Stimulated activated CD4-positive, alpha-beta T cell treated with anti-CD3 and anti-CD28 coated beads, Interleukin-2, amount 100 ng/mL, for 48 hours (primary cell): ENCODE measurements around the gene CCNJ.

Source experiments
- DNase-seq, 2 donors: peaks; one replicate each; pipeline ENCODE4 v3.0.0-alpha.2; 2020

The CCNJ gene

DNA sequence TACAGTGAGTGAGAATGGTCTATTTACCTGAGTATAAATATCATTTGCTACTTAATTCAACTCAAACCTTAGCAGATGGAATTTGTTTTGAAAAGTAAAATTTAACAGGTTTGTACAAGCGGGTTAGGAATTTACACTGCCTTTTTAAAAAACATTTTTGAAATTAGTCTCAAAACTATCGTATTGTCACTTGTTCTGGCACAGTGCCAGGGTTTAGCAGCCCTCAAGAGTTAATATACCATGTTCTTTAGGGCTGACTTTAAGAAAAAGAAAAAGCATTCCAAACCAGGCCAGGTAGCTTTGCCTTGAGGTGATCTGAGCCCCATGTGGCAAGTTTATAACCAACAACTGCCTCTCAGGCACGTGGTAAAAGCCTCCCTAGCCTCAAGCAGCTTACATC, 17.8 kb downstream of the CCNJ start:
- DNase-seq = no peak

DNA sequence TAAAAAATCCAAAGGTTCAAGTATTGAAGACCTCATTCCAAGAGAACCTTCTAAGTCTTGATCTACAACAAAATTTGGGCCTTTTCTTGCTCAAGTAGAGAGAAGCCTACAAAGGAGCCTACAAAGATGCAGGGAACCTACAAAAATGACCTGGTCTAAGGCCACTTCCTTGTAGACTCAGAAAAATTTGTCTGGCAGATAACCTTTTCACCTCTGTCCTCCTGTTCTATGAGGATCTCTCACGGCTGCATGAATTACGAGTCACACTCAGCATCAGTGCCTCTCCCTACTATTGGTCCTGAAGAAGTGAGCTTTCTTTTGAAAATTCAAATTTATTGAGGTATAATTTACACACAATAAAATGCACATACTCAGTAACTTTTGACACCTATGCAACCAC, 29.3 kb downstream of the CCNJ start:
- no peak for DNase-seq

DNA sequence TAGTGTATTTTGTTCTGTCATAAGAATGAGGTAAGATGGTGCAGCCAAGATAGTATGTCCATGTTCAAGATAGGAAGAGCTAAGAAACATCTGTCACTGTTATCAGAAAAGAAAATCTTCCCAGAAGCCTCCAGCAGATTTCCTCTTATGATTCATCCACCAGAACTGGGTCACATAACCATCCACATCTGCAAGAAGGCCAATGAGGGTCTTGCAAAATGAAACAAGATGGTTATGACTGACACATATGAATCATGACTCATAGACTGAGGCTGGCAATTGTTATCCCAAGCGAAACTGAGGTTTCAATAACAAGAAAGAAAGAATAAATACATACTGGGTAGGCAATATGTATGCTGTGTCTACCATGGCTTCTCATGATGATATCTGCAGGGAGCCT, 30.3 kb downstream of the CCNJ start:
- no peak for DNase-seq

DNA sequence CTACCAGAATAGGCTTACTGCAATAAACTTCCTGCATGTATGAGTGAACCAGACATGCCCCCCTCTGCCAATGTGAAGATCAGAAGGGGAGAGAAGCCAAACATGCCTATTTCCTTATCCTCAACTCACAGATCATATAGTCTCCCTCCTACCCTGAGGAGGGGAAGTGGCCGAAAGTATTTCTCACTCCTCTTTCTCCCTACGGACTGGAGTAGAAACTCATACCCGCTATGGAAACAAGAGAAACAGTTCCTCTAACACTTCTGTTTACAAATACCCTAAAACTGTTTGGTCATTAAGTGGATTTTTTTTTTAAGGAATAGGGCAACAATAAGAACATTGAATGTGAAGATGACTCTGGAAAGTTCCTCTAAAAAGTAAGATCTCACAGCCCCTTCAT, 31.4 kb downstream of the CCNJ start:
- DNase-seq = no peak

DNA sequence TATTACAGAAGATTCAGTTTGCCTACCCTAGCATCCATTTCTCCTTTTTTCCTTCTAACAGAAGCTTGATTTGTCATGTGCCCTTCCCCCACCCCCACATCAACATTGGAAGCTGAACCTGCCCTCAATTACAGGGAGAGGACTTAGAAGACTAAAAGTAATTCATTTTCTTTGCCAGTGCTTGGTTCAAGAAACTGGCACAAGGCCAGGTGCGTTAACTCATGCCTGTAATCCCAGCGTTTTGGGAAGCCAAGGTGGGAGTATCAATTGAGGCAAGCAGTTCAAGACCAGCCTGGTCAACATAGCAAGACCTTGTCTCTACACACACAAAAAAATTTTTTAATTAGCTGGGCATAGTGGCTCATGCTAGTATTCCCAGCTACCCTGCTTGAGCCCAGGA, 32.6 kb downstream of the CCNJ start:
- no peak for DNase-seq

DNA sequence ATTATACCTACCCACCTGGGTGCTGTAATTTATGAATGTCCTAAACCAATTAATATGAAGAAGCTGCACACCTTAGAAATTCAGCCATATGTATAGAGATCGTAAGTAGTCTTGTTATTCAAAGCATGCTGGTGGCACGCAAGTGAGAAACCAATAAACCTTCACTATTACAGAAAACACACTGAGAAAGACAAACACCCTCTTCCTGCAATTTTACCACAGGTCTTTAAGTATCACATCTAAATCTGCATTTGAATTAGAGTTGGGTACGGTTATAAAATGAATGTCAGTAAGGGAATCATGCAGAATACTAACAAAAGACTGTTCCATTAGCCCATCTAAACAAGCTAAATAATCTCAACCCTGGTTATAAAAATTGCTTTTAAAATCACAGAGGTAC, 33.8 kb downstream of the CCNJ start:
- DNase-seq = no peak

DNA sequence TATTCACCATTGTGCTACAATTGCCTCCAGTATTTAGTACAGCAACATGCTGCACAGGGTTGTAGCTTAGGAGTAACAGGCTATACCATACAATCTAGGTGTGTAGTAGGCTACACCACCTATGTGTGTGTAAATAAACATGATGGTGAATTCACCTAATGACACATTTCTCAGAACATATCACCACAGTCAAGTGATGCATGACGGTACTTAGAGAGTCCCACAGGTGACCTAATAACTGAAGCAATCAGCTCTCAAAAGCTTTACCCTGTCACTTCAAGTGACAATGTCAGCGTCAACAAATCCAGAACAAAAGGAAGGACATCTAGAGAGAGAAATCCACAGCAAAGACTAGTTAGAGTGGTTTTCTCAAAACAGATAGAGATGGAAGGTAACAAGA, 38.8 kb downstream of the CCNJ start:
- DNase-seq = no peak

DNA sequence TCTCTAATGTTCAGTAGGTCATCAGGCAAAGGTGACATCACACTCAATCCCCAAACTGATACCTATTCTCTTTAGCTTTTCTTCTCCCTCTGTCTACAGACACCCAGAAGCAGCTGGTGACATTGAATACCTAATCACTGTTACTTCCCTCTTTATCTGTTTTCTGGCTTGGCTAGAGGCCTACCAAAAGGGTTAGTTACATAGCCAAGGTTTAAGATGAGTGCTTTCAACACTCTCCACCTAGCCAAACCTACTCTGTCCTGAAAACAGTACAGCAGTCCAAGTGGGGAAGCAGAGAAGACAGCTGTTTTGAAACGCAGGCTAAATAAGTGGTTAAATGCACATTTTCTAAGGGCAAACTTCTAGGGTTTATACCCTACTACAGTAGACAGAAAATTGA, 39.4 kb downstream of the CCNJ start:
- no peak for DNase-seq

DNA sequence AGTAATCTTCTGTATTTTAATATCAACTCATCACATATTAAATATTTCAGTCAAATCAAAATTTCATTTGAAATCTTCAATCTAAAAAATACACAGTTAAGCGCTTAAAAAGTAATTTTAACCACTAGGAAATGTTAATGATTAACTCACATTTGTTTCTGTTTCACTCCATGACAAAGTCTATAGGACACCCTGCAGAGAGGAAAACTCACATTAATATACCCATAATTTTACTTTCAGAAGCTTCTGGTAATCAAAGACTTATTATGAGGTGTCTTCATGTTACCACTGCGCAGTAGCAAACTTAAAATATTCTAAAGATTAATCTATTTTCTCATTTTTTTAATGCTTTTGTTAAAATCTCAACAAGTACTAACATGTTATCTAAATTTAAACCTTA, 45.7 kb downstream of the CCNJ start:
- no peak for DNase-seq

DNA sequence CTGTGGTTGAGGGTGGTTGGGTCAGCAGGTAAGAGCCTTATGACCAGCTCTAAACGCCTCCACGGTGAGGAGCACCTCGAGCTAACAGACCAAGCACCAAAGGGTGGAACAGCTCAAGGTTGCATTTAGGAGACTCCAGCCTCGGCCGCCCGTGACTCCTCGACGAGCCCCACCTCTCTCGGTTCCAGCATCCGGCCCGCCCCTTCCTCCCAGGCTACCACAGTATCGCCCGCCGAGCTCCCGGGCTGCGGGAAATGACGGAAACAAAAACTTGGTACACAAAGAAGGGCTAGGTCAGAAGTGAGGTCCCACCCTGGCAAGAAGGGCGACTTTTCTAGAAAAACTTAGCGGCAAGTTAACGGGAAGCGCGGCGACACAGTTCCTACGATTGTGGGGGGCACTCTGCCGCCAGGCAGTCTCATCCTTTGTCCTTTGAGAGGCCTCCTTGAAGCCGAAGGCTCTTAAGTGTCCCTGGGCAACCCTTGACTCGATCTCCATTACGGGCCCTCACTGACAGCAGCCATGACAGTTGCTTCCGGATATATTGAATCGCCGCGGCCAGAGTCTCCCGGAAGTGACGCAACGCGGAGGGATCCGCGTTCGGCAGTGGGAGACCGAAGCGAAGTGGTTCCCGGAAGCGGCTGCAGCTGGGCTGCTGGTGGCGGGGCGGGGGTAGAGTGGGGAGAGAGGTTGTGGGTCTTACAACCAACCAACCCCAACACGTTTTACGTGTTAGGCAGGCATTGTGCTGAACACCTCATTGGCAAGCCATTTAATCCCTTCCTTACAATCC, 46.5 kb downstream of the CCNJ start:
- DNase-seq = peak; percentile 86 to 87

DNA sequence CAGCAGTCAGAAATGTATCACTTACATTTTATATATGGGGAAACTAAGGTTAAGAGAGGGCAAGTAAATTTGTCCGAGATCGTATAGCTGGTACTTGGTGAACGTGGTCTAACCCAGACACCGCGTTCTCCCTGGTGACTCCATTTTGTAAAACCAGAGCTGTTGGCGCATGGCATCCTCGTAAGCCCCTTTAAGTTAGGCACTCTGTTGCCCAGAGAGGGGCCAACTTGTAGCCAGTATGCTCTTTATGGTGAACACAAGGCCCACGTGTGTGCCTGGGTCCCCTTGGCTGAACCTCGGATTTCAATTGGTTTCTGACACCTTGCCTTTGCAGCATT, 47.0 kb downstream of the CCNJ start:
- DNase-seq = peak; percentile 1 to 18

DNA sequence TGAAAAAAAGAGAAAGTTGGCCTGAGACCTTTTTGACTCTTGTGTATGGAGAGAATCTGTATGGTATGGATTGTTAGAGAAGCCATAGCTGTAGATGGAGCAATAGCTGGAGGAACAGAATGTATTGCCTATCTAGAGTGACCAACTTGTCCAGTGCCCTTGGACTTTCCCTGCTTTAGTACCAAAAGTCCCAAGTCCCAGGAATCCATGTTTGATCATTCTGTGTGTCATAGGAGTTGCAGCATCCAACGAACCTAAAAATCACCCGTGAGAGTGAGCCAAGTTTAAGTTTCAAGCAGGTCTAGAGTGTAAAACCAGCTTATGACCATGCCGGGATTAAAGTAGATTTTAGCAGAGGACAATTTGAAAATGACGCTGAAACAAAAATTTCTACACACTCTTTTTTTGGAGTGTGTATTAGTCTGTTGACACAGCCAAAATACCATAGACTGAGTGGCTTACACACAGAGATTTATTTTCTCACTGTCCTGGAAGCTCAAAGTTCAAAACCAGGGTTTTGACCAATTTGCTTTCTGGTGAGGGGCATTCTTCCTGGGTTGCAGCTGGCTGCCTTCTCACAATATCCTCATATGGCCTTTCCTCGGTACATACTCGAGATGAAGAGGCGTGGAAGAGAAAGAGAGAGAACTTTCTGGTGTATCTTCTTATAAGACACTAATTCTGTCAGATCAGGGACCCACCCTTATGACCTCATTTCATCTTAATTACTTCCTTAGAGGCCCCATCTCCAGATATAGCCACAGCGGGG, 49.8 kb downstream of the CCNJ start:
- DNase-seq = no peak

DNA sequence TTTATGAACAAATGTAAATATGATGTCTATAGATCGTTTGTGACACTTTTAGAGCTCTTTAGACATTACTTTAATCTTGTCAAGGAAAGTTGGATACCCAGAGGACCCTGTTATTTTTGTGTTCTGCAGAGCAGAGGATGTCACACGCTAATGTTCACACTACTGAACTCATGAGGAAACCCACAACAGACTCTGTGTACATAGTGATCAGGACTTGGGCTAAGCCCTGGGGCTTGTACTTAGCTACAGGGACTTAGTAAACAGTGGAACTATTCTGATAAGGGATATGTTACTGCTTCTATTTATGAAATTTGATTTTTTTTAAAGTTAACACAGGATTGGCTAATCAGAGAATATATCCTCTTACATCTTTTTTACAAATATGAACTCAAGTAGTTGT, 50.6 kb downstream of the CCNJ start:
- no peak for DNase-seq

DNA sequence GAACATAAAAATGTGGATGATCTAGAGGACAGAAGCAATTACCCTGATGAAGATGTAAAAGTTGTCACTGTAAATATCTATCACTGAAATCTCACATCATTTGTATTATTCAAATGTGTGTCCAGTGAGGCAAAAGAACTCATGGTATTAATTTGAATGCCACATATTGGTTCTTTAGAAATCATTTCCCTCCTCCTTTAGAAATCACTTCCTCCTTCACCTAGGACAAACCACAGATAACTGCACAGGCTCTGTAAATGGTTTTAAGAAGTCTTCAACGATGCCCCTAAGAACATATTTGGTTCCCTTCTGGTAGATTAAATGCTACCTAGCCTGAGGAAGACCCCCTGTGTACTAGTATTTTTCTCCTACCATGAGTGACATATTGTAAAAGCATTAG, 53.6 kb downstream of the CCNJ start:
- no peak for DNase-seq

DNA sequence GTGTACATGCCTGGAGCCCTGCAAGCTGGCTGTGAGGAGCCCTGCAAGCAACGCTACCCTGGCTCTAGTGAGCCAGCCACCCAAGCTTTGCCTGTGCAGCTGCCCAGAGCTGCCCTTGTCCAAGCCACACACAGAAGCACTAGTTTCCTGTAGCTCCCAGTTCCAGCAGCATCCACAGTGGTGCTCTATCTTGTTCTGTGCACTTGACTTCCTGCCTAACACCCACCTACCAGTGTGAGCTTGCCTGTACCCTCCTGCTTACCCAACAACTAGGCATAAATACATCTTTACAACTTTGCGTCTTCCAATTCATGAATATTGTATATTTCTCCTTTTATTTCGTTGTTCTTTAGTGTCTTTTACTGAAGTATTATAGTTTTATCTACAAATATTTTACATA, 54.5 kb downstream of the CCNJ start:
- DNase-seq = no peak

DNA sequence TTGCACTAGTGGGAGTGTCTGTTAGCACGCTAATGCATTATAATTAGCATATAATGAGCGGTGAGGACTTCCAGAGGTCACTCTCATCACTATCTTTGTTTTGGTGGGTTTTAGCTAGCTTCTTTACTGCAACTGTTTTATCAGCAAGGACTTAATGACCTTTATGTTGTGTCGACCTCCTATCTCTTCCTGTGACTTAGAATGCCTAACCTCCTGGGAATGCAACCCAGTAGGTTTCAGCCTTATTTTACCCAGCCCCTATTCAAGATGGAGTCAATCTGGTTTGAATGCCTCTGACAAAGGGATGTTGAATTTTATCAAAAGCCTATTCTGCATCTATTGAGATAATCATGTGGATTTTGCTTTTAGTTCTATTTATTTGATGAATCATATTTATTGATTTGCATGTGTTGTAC, 64.2 kb downstream of the CCNJ start:
- DNase-seq = no peak
